ENCODE measurements around the gene SRM.

GRCh38 chr1:11058595-11059154 is 1.1 kb downstream of the SRM start:
- TF ChIP-seq, protein P1, sequence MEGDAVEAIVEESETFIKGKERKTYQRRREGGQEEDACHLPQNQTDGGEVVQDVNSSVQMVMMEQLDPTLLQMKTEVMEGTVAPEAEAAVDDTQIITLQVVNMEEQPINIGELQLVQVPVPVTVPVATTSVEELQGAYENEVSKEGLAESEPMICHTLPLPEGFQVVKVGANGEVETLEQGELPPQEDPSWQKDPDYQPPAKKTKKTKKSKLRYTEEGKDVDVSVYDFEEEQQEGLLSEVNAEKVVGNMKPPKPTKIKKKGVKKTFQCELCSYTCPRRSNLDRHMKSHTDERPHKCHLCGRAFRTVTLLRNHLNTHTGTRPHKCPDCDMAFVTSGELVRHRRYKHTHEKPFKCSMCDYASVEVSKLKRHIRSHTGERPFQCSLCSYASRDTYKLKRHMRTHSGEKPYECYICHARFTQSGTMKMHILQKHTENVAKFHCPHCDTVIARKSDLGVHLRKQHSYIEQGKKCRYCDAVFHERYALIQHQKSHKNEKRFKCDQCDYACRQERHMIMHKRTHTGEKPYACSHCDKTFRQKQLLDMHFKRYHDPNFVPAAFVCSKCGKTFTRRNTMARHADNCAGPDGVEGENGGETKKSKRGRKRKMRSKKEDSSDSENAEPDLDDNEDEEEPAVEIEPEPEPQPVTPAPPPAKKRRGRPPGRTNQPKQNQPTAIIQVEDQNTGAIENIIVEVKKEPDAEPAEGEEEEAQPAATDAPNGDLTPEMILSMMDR (conservative IDR thresholded peaks at IDR 0.05; ENCODE audit: low read length): no peak
- TF ChIP-seq EZH2phosphoT487 (IDR thresholded peaks at IDR 0.05; ENCODE audit: borderline replicate concordance, low read depth, low read length): no peak

Measured in OCI-LY7 (cell line).